Activated naive CD4-positive, alpha-beta T cell treated with anti-CD3 and anti-CD28 coated beads, Interleukin-2, amount 10 ng/mL, durations not matched to agents 7 days and 5 days (primary cell): ENCODE data around the gene CIAO1.

Source experiments
- CTCF ChIA-PET: fragments of 350-600 bp; sonication (Branson Sonifier 250); formaldehyde crosslinking; loops from one replicate; lab custom pipeline; 2021; ENCODE audit warnings: antibody characterized with exemption; lab: Charles Lee
- DNase-seq: peaks from one replicate; pipeline ENCODE4 v3.0.0-alpha.2; 2020
- H3K27ac Mint-ChIP-seq: one replicate; pipeline ENCODE4 v1.8.0; 2021; ENCODE audit warnings: mild to moderate bottlenecking, moderate library complexity, mixed read lengths
- H3K27me3 Mint-ChIP-seq: one replicate; pipeline ENCODE4 v1.8.0; 2021; ENCODE audit warnings: mild to moderate bottlenecking, mixed read lengths
- H3K36me3 Mint-ChIP-seq: one replicate; pipeline ENCODE4 v1.8.0; 2021; ENCODE audit warnings: mixed read lengths
- H3K4me1 Mint-ChIP-seq: one replicate; pipeline ENCODE4 v1.8.0; 2021; ENCODE audit warnings: mixed read lengths
- H3K4me3 Mint-ChIP-seq: one replicate; pipeline ENCODE4 v1.8.0; 2021; ENCODE audit warnings: mild to moderate bottlenecking, moderate library complexity, mixed read lengths
- H3K9me3 Mint-ChIP-seq: one replicate; pipeline ENCODE4 v1.8.0; 2021; ENCODE audit warnings: mixed read lengths

The CIAO1 gene

GRCh38 chr2:96241227-96241626, 24.8 kb upstream of the CIAO1 start:
- peak overlapping the region; percentile 97 for H3K27ac Mint-ChIP-seq
- CTCF ChIA-PET = interaction anchor here (0.9 to 1.9 kb wide), 5 partner anchors 14 to 46 kb away, joined by 3 to 6 read pairs (median 3); partner anchors contain the start of gene STARD7
- peaks cover 5% of the 10 kb centered on the region for H3K9me3 Mint-ChIP-seq
- no peaks in the 10 kb centered on the region for H3K27me3 Mint-ChIP-seq
- H3K4me1 Mint-ChIP-seq = peaks cover 52% of the 10 kb centered on the region
- peaks cover 23% of the 10 kb centered on the region for H3K36me3 Mint-ChIP-seq
- H3K4me3 Mint-ChIP-seq = no peak overlapping the region
- no peak for DNase-seq

- Mint-ChIP-seq H3K27me3 (no peaks in the 10 kb centered on the region), H3K4me1 (peaks cover 60% of the 10 kb centered on the region), H3K27ac (peak overlapping the region; percentile 97), H3K4me3 (peak overlapping the region; percentile 41), H3K36me3 (peaks cover 31% of the 10 kb centered on the region), H3K9me3 (peaks cover 5% of the 10 kb centered on the region)
- peak; percentile 79 for DNase-seq
- CTCF ChIA-PET = interaction anchor here (0.9 to 1.9 kb wide), 6 partner anchors 14 to 67 kb away, joined by 3 to 6 read pairs (median 4); partner anchors contain the start of gene STARD7
Observed at GRCh38 chr2:96241900-96242611, 24.0 kb upstream of the CIAO1 start.

GRCh38 chr2:96243843-96244242, 22.2 kb upstream of the CIAO1 start:
- Mint-ChIP-seq H3K4me1 (peaks cover 69% of the 10 kb centered on the region), H3K27ac (no peak overlapping the region), H3K27me3 (no peaks in the 10 kb centered on the region), H3K9me3 (peaks cover 5% of the 10 kb centered on the region), H3K4me3 (no peak overlapping the region), H3K36me3 (peaks cover 37% of the 10 kb centered on the region)
- CTCF ChIA-PET = no interaction called here
- DNase-seq = no peak

DNA sequence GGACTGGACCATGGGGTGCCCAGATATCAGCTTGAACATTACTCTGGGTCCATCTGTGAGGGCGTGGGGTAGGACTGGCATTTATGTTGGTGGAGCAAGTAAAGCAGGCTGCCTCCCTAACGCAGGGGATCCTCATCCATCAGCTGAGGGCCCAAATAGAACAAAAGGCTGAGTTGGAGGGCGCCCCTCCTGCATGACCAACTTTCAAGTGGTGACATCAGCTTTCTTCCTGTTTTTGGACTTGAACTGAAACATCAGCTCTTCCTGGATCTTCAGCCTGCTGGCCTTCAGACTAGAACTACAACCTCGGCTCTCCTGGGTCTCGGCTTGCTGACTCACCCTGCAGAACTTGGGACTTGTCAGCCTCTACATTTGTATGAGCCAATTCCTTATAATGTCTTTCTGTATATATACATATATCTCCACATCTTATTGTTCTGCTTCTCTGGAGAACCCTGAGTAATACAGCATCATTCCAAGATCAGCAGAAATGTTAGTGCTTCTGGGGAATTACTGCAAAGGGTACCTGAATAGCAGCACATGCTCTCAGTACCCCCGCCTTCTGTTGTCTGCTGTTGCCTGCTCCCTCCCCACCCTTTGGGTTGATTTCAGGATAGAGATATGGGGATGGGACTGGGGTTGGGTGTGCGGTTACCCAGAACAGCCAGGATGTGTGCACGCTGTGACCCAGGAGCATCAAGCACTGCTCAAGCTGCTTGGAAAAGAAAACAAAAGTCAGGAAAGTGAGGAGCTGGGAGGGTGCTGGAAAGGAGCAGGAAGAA, 20.2 kb upstream of the CIAO1 start:
- peak; percentile 32 for DNase-seq
- Mint-ChIP-seq H3K4me1 (peaks cover 68% of the 10 kb centered on the region), H3K9me3 (peaks cover 5% of the 10 kb centered on the region), H3K4me3 (no peak overlapping the region), H3K27ac (peak overlapping the region; percentile 77), H3K36me3 (peaks cover 40% of the 10 kb centered on the region), H3K27me3 (no peaks in the 10 kb centered on the region)
- CTCF ChIA-PET = interaction anchor here (0.8 to 0.9 kb wide), 2 partner anchors 18 to 108 kb away, joined by 3 to 5 read pairs; no protein-coding TSS in a partner anchor

GRCh38 chr2:96247009-96247408, 19.0 kb upstream of the CIAO1 start:
- H3K9me3 Mint-ChIP-seq = peaks cover 5% of the 10 kb centered on the region
- peaks cover 47% of the 10 kb centered on the region for H3K36me3 Mint-ChIP-seq
- H3K4me3 Mint-ChIP-seq = no peak overlapping the region
- H3K27me3 Mint-ChIP-seq = no peaks in the 10 kb centered on the region
- H3K27ac Mint-ChIP-seq = peak overlapping the region; percentile 77
- H3K4me1 Mint-ChIP-seq = peaks cover 66% of the 10 kb centered on the region
- DNase-seq = no peak
- CTCF ChIA-PET = interaction anchor here (0.6 kb wide), 1 partner anchor 18 kb away, joined by 3 read pairs; no protein-coding TSS in a partner anchor

GRCh38 chr2:96247896-96248295, 18.1 kb upstream of the CIAO1 start:
- peaks cover 5% of the 10 kb centered on the region for H3K9me3 Mint-ChIP-seq
- H3K27ac Mint-ChIP-seq = peak overlapping the region; percentile 75
- CTCF ChIA-PET = no interaction called here
- peaks cover 44% of the 10 kb centered on the region for H3K36me3 Mint-ChIP-seq
- DNase-seq = no peak
- no peaks in the 10 kb centered on the region for H3K27me3 Mint-ChIP-seq
- peaks cover 57% of the 10 kb centered on the region for H3K4me1 Mint-ChIP-seq
- H3K4me3 Mint-ChIP-seq = no peak overlapping the region

DNA sequence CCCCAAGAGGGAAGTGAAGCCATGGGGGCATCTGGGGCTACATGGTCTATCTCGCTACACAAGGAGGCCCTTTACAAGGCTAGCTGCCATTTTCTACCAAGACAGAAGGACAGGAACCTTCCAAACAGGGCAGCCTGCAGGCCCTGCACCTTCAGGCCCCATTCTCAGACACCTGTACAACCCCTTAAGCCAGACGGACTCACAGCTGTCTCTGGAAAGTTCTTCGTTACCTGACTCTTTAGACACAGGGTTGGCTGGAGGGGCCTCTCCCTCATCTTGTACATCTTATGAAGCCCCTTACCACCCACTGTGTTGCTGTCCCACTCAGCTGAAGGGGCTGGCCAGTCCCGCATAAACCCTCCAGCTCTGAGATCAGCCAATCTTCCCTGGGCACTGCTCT, 17.4 kb upstream of the CIAO1 start:
- Mint-ChIP-seq H3K4me3 (no peak overlapping the region), H3K36me3 (peaks cover 50% of the 10 kb centered on the region), H3K27me3 (no peaks in the 10 kb centered on the region), H3K9me3 (peaks cover 5% of the 10 kb centered on the region), H3K4me1 (peaks cover 53% of the 10 kb centered on the region), H3K27ac (no peak overlapping the region)
- DNase-seq = no peak
- CTCF ChIA-PET = no interaction called here

- Mint-ChIP-seq H3K27me3 (no peaks in the 10 kb centered on the region), H3K27ac (no peak overlapping the region), H3K4me1 (peaks cover 50% of the 10 kb centered on the region), H3K36me3 (peaks cover 59% of the 10 kb centered on the region), H3K4me3 (no peak overlapping the region), H3K9me3 (peaks cover 5% of the 10 kb centered on the region)
- DNase-seq = no peak
- CTCF ChIA-PET = no interaction called here
Observed at GRCh38 chr2:96249654-96250053, 16.4 kb upstream of the CIAO1 start.

- H3K4me1 Mint-ChIP-seq = peaks cover 50% of the 10 kb centered on the region
- no peaks in the 10 kb centered on the region for H3K27me3 Mint-ChIP-seq
- peaks cover 60% of the 10 kb centered on the region for H3K36me3 Mint-ChIP-seq
- H3K4me3 Mint-ChIP-seq = no peak overlapping the region
- DNase-seq = no peak
- peaks cover 5% of the 10 kb centered on the region for H3K9me3 Mint-ChIP-seq
- H3K27ac Mint-ChIP-seq = peak overlapping the region; percentile 55
- CTCF ChIA-PET = no interaction called here
Observed at GRCh38 chr2:96250188-96250587, 15.8 kb upstream of the CIAO1 start.

DNA sequence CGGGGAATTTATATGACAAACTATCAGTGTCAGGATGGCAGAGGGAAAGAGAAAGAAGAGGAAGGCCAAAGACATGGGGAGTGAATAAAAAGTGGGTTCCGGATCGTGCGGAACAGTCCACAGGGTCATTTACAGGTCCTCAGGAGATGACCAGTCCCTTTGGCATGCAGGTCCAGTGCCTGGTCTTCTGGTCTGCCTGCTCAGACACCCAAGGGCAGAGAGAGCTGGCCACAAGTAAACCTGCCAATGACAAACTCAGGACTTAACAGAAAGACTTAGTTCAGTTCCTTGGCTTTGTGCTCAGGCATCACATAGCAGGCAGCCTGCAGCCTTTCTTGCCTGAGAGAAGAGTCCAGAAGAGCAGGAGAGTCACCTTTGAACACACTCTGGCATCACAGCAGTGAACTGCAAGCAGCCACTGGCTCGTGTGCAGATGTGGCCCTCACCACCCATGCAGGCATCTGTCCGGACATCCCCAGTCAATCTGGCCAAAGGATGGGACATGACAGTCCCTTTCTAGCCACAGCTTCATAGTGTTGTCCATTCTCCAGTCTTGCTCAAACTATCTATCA, 14.2 kb upstream of the CIAO1 start:
- no peak for DNase-seq
- H3K27ac Mint-ChIP-seq = peak overlapping the region; percentile 64
- no peaks in the 10 kb centered on the region for H3K9me3 Mint-ChIP-seq
- H3K36me3 Mint-ChIP-seq = peaks cover 54% of the 10 kb centered on the region
- no peak overlapping the region for H3K4me3 Mint-ChIP-seq
- peaks cover 49% of the 10 kb centered on the region for H3K4me1 Mint-ChIP-seq
- no peaks in the 10 kb centered on the region for H3K27me3 Mint-ChIP-seq
- CTCF ChIA-PET = no interaction called here

DNA sequence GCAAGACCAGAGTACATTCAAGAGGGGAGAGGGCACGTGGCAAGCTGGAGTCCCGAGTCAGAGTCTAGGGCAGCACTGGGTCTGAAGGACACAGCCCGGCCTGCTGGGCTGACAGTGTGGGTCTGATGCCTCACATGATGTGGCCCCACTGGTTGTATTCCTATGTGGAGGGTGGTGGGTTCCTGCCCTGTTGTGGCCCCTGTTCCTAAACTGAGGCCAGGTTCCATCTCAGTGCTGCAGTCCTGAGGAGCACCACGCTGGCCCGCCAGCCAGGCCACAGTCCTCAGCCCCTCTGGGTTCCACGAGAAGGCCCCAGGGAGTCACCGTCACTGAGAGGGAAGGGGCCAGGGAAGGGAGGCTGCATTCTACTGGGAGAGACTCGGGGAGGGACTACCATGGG, 13.5 kb upstream of the CIAO1 start:
- H3K4me3 Mint-ChIP-seq = no peak overlapping the region
- H3K27ac Mint-ChIP-seq = peak overlapping the region; percentile 68
- H3K36me3 Mint-ChIP-seq = peaks cover 54% of the 10 kb centered on the region
- CTCF ChIA-PET = interaction anchor here (1.4 kb wide), 1 partner anchor 259 kb away, joined by 3 read pairs; no protein-coding TSS in a partner anchor
- H3K4me1 Mint-ChIP-seq = peaks cover 50% of the 10 kb centered on the region
- no peak for DNase-seq
- H3K27me3 Mint-ChIP-seq = no peaks in the 10 kb centered on the region
- H3K9me3 Mint-ChIP-seq = no peaks in the 10 kb centered on the region

- no peak overlapping the region for H3K27ac Mint-ChIP-seq
- H3K27me3 Mint-ChIP-seq = no peaks in the 10 kb centered on the region
- H3K4me1 Mint-ChIP-seq = peaks cover 50% of the 10 kb centered on the region
- H3K9me3 Mint-ChIP-seq = no peaks in the 10 kb centered on the region
- DNase-seq = no peak
- CTCF ChIA-PET = interaction anchor here (1.4 to 1.5 kb wide), 3 partner anchors 12 to 260 kb away, joined by 3 to 5 read pairs (median 3); no protein-coding TSS in a partner anchor
- H3K4me3 Mint-ChIP-seq = no peak overlapping the region
- peaks cover 50% of the 10 kb centered on the region for H3K36me3 Mint-ChIP-seq
Observed at GRCh38 chr2:96253006-96253405, 13.0 kb upstream of the CIAO1 start.

- no peak overlapping the region for H3K4me3 Mint-ChIP-seq
- DNase-seq = no peak
- CTCF ChIA-PET = interaction anchor here (0.9 to 1.5 kb wide), 3 partner anchors 10 to 263 kb away, joined by 3 to 5 read pairs (median 3); partner anchors contain the start of gene ANKRD36C
- H3K27me3 Mint-ChIP-seq = no peaks in the 10 kb centered on the region
- H3K27ac Mint-ChIP-seq = no peak overlapping the region
- no peaks in the 10 kb centered on the region for H3K9me3 Mint-ChIP-seq
- H3K4me1 Mint-ChIP-seq = peaks cover 65% of the 10 kb centered on the region
- peaks cover 51% of the 10 kb centered on the region for H3K36me3 Mint-ChIP-seq
Observed at GRCh38 chr2:96254571-96254970, 11.5 kb upstream of the CIAO1 start.

DNA sequence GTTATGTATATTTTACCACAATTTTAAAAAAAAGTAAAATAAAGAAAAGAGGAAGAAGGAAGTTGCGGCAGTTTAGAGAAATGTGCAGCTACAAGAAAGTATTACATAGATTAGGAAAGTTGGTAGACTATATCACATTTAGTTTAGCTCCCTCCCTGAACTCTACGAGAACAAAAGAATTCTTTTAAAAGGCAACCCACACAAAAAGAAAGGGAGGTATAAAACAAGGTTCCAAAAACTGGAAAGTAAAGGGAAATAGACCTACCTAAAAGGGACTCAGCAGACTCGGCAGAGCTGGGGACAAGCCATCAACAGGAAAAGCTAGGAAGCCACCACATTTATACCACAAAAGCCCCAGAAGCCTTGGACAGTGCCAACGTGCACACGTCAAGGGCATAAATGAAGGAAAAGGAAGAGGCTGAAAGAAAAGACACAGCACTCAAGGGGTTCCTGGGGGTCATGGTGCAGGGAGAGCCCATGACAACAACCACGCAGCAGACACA, 9.4 kb upstream of the CIAO1 start:
- Mint-ChIP-seq H3K4me3 (peak overlapping the region; percentile 53), H3K27me3 (no peaks in the 10 kb centered on the region), H3K9me3 (no peaks in the 10 kb centered on the region), H3K4me1 (peaks cover 70% of the 10 kb centered on the region), H3K27ac (peak overlapping the region; percentile 91), H3K36me3 (peaks cover 52% of the 10 kb centered on the region)
- DNase-seq = no peak
- CTCF ChIA-PET = interaction anchor here (0.7 to 1.5 kb wide), 3 partner anchors 48 to 300 kb away, joined by 3 to 4 read pairs (median 4); partner anchors contain the start of gene STARD7
